GM18526 (cell line): ENCODE measurements around the gene METTL14.

ENCODE experiments used
- POLR2A ChIP-seq: IDR thresholded peaks from 3 replicates; pipeline ENCODE4 v1.6.1; 2011; ENCODE audit not compliant: insufficient read length; ENCODE audit errors: extremely low read depth

Gene METTL14

DNA sequence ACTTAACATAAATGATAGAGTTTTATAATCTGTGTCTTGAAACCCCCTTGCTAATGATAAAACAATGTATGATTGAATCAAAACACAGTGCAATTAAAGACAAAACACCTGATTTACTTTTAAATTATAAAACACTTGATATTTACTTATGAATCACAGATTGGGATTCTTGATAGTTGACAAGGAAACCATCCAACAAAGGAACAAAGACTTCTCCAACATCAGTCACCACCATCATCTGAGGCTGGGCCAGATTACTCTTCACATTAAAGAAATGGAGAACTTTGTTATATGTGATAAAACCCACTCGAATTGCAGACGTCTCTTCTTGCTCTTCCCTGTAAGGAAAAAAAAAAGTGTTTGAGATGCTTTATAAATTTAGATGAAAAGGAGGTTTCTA, 67.4 kb downstream of the METTL14 start:
- no peak for TF ChIP-seq POLR2A

DNA sequence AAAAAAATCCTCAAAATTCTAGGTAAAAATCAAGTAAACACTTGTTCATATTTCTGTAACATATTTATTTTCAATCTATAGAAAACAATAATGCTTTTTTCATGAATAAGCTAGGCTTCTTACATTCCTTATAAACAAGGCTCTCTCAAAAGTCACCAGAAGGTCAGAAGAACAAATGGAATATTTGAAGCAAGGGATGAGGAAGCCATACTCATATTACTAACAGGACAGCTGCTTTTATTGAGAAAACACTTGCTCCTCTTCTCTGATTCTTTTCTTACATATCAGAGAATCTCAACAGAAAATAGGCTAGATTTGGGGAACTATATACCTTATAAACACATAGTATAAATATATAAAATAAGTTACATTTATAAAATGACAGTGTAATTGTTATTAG, 67.9 kb downstream of the METTL14 start:
- no peak for TF ChIP-seq POLR2A

- no peak for TF ChIP-seq POLR2A
Observed at GRCh38 chr4:118753685-118754084, 68.5 kb downstream of the METTL14 start.

DNA sequence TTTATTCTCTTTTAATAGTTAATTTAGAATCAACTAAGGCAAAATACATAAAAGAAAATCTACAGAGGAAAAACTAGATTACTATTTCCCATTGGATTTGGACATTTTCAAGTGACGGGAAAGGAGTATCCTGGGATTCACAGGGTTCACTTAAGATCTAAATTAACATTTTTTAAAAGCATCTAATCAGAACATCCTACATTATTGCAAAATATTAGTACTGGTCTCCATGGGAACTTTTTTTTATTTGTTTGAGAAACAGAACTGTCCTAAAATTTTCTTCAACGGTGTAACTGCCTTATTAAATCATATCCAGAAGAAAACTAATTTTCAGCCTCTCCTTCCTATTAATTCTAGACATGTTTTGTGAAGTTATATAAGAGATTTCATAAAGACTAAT, 69.7 kb downstream of the METTL14 start:
- no peak for TF ChIP-seq POLR2A

DNA sequence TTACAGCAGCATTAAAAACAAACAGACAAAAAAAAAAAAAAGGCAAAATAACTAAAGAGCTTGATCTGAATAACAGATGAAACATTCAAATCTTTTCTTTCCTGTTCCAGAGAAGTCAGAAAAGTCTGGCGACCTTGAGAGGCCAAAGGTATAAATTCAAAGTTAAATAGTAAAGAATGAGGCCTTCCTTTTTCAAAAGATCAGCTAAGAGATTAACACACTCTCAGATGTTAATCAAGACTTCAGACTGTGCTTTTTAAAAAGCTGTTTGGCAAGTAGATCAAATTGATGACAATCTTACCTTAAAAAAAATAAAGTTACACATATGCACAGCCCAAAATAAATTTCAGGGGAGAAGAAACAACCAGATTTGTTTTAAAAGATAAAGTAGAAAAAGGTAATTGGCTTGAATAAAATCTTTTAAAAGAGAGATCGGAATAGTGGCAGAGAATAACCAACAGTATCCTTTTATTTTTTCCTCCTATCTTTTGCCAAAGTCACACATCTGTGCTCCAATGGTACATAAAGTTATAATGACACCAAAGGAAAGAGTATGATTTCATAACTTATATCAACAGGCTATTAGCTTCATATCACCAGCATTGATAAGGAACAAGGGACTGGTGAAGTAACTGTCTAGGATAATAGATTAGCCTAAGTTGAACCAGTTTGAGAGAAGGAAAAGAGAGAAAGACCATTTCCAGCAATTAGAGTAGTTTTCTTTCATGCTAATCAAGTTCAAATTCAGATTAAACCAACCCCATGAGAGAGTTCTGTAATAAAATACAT, 70.4 kb downstream of the METTL14 start:
- TF ChIP-seq POLR2A: no peak

DNA sequence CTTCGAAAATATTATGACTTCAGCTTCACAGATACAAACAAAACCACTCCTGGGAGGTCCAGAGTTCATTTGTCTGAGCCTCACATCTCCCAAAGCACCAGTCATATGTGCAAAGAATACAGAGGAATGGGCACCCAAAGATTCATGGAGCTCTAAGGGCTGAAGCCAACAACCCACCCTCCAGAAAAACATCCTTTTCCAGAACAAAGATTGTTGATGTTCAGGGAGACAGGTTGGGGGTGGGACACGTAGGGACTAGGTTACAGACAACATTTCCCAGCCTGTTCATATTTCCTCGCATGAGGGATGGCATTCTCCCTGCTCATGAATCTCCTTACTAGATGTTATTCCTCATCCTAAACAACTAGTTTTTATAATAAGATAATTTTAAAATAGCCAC, 71.2 kb downstream of the METTL14 start:
- TF ChIP-seq POLR2A: no peak

GRCh38 chr4:118756958-118757357, 71.8 kb downstream of the METTL14 start:
- no peak for TF ChIP-seq POLR2A

DNA sequence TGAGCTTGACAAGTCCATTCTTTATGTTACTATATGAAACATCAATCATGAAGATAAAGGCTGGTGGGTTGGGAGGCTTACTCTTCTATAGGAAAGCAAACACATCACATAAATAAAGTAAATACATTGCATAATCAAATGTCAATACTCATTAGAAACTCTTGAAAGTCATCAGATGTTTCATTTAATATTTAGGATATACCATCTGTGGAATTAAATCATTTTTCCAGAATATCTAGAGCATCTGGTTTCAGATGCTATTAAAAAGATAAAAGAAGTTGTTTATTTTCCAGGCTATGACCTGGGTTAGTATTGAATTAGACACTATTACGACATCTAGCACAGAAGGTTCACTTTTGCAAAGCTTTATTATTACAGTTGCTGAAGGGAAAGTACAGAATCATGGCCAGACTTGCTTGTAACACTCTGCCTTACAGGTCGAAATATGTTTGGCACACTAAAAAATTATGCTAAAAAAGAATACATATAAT, 72.6 kb downstream of the METTL14 start:
- no peak for TF ChIP-seq POLR2A

DNA sequence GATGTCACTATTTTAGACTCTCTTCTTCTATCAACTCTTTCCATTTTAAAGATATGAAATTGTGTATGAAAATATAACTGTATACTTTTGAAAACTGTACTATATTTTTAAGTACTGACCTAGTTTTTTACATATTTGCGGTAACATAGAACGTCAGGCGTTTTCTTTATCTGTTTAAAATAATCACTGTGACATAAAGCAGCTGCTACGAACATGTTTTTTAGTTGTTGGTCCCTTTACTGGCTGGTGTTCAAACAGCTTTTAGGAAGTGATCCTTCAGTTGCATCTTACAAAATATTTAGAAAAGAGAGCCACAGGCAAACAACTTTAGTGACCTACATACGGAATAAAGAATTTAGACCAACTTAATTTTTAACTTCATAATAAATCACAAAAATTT, 73.1 kb downstream of the METTL14 start:
- TF ChIP-seq POLR2A: no peak

DNA sequence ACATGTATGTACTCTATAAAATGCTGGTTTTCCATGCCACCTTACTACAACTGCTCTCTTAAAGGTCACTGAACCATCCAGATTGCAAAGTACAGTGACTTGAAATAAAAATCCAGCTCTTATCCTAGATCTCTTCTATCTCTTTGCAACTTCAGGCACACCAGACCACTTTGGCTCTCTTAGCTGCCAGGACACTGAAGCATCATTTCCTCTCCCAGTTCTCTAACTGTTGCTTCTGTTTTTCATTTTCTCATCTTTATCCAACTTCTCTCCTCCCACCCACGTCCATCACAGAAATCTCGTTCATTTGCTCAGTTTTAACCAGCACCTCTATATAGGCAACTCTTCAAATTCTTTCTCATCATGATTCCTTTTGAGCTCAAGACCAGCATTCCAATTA, 74.3 kb downstream of the METTL14 start:
- TF ChIP-seq POLR2A: no peak

DNA sequence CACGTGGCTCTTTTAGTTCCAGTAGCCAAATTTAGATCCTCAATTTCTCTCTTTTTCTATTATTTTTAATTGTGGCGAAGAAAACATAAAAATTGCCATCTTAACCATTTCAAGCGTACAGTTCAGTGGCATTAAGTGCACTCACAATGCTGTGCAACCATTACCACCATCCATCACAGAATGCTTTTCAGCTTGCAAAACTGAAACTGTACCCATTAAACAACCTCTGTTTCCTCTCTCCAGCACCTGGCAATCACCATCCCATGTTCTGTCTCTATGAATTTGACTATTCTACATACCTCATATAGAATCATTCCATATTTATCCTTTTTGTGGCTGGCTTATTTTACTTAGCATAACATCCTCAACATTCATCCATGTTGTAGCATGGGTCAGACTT, 74.9 kb downstream of the METTL14 start:
- TF ChIP-seq POLR2A: no peak

GRCh38 chr4:118760493-118760892, 75.3 kb downstream of the METTL14 start:
- TF ChIP-seq POLR2A: no peak

- TF ChIP-seq POLR2A: no peak
Observed at GRCh38 chr4:118761397-118762016, 76.3 kb downstream of the METTL14 start.

- TF ChIP-seq POLR2A: no peak
Observed at GRCh38 chr4:118762155-118762554, 77.0 kb downstream of the METTL14 start.

DNA sequence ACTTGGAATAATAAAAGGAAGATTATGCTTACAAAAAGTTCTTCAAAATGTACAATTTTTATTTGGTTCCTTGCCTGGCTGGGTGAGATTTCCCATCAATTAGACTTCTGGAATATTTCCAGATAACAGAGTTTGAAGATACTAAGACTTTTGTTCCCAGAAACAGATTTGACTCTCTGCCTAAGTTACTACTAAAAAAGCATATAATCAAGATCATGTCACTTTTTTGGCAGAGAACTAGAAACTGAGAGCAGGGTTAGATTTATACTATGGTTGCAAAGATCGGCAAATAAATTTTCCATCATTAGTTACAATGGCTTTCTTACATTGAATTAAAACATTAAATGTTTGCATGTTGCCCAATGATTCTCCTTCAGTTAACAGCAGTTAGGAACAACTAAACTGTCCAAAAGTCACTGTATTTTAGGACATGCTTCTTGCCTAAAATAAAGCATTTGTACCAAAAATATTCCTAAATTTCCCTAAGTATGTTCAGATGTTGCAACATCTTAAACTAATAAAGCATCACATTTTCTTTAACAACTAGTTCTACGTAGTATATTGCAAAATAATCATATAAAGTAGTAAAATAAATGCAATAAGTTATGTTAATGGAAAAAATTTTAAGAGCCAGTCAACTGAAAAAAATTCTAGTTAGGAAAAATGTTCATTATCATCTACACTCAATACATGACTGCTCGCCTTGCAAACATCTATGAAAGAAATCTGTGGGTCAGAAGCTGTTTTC, 77.7 kb downstream of the METTL14 start:
- no peak for TF ChIP-seq POLR2A
